ENCODE results near the gene NAA20.

DNA sequence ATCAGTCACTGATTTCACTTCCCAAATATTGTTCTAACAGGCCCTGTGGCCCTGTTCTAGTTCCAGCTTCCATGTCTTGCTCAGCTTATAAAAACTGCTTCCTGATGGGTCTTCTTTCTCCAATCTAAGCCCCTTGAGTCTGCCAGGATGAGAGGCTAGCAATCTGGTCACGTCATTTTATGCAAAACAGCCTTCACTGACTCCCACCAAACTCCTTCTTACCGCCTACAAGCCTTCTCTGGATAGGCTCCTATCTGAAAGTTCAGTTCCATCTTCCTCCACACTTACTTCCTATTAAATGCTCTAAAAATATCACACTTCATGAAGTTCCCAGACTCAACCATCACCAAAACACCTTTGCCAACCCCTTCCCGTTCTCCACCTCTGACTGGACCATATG, 19.6 kb downstream of the NAA20 start:
- TF ChIP-seq, protein P1, sequence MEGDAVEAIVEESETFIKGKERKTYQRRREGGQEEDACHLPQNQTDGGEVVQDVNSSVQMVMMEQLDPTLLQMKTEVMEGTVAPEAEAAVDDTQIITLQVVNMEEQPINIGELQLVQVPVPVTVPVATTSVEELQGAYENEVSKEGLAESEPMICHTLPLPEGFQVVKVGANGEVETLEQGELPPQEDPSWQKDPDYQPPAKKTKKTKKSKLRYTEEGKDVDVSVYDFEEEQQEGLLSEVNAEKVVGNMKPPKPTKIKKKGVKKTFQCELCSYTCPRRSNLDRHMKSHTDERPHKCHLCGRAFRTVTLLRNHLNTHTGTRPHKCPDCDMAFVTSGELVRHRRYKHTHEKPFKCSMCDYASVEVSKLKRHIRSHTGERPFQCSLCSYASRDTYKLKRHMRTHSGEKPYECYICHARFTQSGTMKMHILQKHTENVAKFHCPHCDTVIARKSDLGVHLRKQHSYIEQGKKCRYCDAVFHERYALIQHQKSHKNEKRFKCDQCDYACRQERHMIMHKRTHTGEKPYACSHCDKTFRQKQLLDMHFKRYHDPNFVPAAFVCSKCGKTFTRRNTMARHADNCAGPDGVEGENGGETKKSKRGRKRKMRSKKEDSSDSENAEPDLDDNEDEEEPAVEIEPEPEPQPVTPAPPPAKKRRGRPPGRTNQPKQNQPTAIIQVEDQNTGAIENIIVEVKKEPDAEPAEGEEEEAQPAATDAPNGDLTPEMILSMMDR (IDR thresholded peaks at IDR 0.05; ENCODE audit: insufficient read depth, low read length) = no peak
- TF ChIP-seq, protein P2, sequence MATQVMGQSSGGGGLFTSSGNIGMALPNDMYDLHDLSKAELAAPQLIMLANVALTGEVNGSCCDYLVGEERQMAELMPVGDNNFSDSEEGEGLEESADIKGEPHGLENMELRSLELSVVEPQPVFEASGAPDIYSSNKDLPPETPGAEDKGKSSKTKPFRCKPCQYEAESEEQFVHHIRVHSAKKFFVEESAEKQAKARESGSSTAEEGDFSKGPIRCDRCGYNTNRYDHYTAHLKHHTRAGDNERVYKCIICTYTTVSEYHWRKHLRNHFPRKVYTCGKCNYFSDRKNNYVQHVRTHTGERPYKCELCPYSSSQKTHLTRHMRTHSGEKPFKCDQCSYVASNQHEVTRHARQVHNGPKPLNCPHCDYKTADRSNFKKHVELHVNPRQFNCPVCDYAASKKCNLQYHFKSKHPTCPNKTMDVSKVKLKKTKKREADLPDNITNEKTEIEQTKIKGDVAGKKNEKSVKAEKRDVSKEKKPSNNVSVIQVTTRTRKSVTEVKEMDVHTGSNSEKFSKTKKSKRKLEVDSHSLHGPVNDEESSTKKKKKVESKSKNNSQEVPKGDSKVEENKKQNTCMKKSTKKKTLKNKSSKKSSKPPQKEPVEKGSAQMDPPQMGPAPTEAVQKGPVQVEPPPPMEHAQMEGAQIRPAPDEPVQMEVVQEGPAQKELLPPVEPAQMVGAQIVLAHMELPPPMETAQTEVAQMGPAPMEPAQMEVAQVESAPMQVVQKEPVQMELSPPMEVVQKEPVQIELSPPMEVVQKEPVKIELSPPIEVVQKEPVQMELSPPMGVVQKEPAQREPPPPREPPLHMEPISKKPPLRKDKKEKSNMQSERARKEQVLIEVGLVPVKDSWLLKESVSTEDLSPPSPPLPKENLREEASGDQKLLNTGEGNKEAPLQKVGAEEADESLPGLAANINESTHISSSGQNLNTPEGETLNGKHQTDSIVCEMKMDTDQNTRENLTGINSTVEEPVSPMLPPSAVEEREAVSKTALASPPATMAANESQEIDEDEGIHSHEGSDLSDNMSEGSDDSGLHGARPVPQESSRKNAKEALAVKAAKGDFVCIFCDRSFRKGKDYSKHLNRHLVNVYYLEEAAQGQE (IDR thresholded peaks at IDR 0.05; ENCODE audit: insufficient replicate concordance, low read depth) = no peak
